ENCODE measurements around the gene TMEM168. TPM values are rescaled to one million over a fixed set of nuclear protein-coding genes. Genes with fewer than 3 reads are reported as not detected.

TMEM168 gene
- total and polyA plus RNA-seq, 2 of the 13 experiments (the other 11 are each of a cell fraction or from before 2014, with no cell fraction given): 8.7 to 15.7 TPM

DNA sequence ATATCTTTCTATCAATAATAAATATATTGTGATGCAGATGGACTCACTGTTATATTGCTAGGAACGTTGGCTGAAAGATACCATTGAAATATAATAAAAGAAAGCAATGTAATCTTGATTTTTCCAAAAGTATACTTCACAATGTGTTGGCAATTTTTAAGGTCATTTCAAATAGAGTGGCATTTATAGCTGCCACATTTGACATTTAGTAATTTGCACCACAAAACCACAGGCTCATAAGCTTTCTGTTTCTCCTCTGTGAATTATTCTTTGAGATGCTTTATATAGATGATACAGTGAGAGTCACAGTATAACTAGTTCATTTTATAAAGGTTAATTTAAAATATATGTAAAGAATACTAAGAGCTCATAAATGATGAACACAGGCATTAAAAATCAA, 44.6 kb downstream of the TMEM168 start (continued):
- TF ChIP-seq ARID5B (CRISPR knock-in tag; IDR thresholded peaks at IDR 0.05) (no peak), HOXA7 (CRISPR knock-in tag; IDR thresholded peaks at IDR 0.05) (no peak), ZBTB34 (CRISPR knock-in tag; IDR thresholded peaks at IDR 0.05) (no peak)

DNA sequence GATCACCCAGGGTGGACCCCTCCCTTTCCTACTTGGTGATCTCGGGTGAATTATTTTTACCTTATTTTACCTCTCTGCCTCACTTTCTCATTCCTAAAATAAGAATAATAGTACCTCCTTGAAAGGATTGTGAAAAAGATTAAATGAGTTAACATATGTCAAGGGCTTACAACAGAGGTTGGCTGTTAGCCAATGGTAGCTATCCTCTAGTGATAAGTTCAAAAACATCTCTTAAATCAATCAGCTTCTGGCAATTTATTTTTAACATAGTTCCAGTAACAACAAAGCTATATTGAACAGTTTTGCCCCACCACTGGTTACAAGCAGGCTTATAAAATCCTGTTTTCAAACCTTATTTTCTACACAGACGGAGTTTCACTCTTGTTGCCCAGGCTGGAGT, 45.4 kb downstream of the TMEM168 start:
- H4K20me1 ChIP-seq (ENCODE audit: insufficient read depth, low read length): no peaks in the 10 kb centered on the region
- no peak overlapping the region for H3K27ac ChIP-seq (ENCODE audit: extremely low read length, insufficient read depth, low read length)
- intact Hi-C loops (cut with micrococcal nuclease; ENCODE audit: unreplicated experiment) (no loop called here), in situ Hi-C loops (cut with HindIII; ENCODE audit: extremely low pct_ligation_motif_present, low pct_unique_long_range_greater_than_20kb) (no loop called here)
- ATAC-seq: no peak
- no peak overlapping the region for H3K4me3 ChIP-seq (replicated peaks in 1 of 3; ENCODE audit: insufficient read depth in 1 of 3, low read depth in 2 of 3, low read length in 3 of 3)
- ChIA-PET POLR2A (no interaction called here), CTCF (ENCODE audit: low intra/inter-chr PET ratio, low total read pairs) (no interaction called here)
- no peaks in the 10 kb centered on the region for H3K9me3 ChIP-seq (ENCODE audit: low read length)
- H3K27me3 ChIP-seq (ENCODE audit: control insufficient read depth in 1 of 2, insufficient read depth in 2 of 2, low read length in 2 of 2): no peaks in the 10 kb centered on the region
- no peak overlapping the region for H2AFZ ChIP-seq (ENCODE audit: low read length)
- no peaks in the 10 kb centered on the region for H3K36me3 ChIP-seq (replicated peaks in 1 of 2; ENCODE audit: control insufficient read depth in 1 of 2, insufficient read depth in 2 of 2, low read length in 2 of 2)
- DNase-seq (ENCODE audit: low spot score): no peak
- no peak overlapping the region for H3K9ac ChIP-seq (ENCODE audit: insufficient read depth, low read depth, low read length)
- no peak overlapping the region for H3K4me2 ChIP-seq (ENCODE audit: low read depth, low read length)
- H3K4me1 ChIP-seq (ENCODE audit: insufficient read depth, low read length): no peaks in the 10 kb centered on the region
- 26% methylated on average over 2 of the region's 2 CpGs for WGBS (ENCODE audit: low lambda C conversion rate)
- no peak for FAIRE-seq
- H3K79me2 ChIP-seq (ENCODE audit: insufficient read depth, low read length): no peaks in the 10 kb centered on the region
- no TSS peak for BruUV-seq (replicated peaks)
- no peak for TF ChIP-seq SMAD1 (CRISPR knock-in tag; IDR thresholded peaks at IDR 0.05; ENCODE audit: borderline replicate concordance, low read depth)
- TF ChIP-seq, protein P1, sequence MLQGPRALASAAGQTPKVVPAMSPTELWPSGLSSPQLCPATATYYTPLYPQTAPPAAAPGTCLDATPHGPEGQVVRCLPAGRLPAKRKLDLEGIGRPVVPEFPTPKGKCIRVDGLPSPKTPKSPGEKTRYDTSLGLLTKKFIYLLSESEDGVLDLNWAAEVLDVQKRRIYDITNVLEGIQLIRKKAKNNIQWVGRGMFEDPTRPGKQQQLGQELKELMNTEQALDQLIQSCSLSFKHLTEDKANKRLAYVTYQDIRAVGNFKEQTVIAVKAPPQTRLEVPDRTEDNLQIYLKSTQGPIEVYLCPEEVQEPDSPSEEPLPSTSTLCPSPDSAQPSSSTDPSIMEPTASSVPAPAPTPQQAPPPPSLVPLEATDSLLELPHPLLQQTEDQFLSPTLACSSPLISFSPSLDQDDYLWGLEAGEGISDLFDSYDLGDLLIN (CRISPR knock-in tag; IDR thresholded peaks at IDR 0.05; ENCODE audit: borderline replicate concordance): no peak
- no peak for TF ChIP-seq ATF7-NPFF (CRISPR knock-in tag; IDR thresholded peaks at IDR 0.05; ENCODE audit: low read depth)
- no peak for TF ChIP-seq MBD4 (IDR thresholded peaks at IDR 0.05; ENCODE audit: borderline replicate concordance, low read length)
- no peak for TF ChIP-seq TMF1 (CRISPR knock-in tag; IDR thresholded peaks at IDR 0.05; ENCODE audit: low read depth)
- no peak for TF ChIP-seq SP140L (CRISPR knock-in tag; IDR thresholded peaks at IDR 0.05; ENCODE audit: borderline replicate concordance)
- no peak for TF ChIP-seq CENPBD1 (CRISPR knock-in tag; IDR thresholded peaks at IDR 0.05; ENCODE audit: borderline replicate concordance, low read depth)
- TF ChIP-seq MTERF4 (CRISPR knock-in tag; IDR thresholded peaks at IDR 0.05): no peak
- no peak for TF ChIP-seq SOX6 (IDR thresholded peaks at IDR 0.05)
- TF ChIP-seq SOX6 (CRISPR knock-in tag; IDR thresholded peaks at IDR 0.05): no peak
- no peak for TF ChIP-seq ASH2L (IDR thresholded peaks at IDR 0.05; ENCODE audit: insufficient read length, low read depth, low read length)
